Cortex of kidney (tissue), 1 donor: ENCODE measurements around the gene NUDT7.

Experiments used
- DNase-seq: peaks from one replicate; lab custom pipeline; 2025; lab: John Stamatoyannopoulos, UW

The NUDT7 gene

DNA sequence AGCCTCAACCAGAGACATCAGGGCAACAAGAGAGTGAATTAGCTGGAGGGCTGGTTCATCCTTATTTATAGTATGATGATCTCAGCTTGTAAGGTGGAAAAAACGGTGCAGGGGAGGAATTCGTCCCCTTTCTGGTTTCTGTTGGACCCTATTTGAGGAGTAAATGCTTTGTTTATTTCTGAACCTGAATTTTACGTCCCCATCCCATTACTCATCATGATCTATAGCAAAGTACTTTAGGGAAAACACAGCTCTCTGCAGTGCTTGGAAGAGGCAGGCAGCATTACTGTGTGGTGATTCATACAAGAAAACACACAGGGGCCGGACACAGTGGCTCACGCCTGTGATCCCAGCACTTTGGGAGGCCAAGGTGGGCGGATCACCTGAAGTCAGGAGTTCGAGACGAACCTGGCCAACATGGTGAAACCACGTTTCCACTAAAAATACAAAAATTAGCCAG is 58.1 kb downstream of the NUDT7 start:
- DNase-seq, result no peak

DNA sequence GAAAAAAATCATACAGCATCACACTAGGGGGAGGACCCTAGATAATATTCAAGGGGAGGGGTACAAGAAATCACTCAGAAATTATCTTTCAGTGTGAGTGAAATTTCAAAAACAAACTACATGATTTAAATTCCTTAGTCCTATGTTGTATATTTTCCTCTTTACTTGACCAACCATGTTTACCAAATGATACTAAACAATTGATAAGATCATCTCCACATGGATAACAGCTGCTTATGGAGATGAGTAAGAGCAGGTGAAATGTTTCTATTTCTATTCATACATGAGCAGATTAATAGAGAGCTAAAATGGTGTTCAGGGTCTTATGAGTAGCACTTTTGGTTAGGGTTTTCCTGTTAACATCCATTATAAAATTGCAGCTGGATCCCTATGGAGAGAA is 58.8 kb downstream of the NUDT7 start:
- no peak for DNase-seq

DNA sequence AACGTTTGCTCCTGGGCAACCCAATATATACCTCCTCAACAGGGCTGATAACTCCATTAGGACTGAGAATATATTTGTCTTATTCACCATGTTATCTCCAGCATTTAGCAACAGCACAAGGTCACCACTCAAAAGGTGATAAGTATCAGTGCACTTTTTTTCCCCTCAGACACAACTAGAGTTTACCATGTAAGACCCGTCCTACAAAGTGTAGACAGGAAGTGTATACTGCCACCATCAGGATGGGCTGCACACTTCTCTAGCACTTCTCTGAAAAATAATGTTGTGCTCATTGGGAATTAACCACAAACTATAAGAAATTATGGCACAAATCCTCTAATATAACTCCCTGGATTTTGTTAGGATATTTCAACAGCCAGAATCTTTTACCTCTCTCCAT is 60.4 kb downstream of the NUDT7 start:
- DNase-seq, result no peak

DNA sequence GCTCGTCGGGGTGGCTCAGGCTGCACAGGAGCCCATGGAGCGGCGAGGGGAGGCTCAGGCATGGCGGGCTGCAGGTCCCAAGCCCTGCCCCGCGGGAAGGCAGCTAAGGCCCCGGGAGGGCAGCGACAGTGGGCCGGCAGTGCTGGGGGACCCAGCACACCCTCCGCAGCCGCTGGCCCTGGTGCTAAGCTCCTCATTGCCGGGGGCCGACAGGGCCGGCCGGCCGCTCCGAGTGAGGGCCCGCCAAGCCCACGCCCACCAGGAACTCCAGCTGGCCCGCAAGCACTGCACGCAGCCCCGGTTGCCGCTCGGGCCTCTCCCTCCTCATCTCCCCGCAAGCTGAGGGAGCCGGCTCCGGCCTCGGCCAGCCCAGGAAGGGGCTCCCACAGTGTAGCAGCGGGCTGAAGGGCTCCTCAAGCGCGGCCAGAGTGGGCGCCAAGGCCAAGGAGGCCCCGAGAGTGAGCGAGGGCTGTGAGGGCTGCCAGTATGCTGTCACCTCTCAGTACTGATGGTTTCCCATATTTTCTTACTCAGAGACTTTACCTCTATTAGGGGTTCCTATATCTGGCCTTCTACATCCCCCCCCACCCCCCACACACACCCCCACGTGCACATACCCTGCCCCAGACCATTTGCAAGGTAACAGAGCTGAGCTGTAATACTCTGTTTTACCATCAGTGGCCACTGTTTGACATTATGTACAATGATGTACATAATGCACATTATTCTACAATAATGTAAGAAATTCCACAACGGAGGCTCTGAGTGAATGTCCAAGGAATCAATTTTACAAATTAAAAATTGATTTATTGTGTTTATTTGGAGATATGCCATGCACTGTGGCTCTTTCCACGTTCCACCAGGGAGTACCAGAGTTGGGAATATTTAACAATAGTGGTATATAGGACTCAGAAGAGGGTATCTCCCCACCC is 62.4 kb downstream of the NUDT7 start:
- DNase-seq, result no peak

DNA sequence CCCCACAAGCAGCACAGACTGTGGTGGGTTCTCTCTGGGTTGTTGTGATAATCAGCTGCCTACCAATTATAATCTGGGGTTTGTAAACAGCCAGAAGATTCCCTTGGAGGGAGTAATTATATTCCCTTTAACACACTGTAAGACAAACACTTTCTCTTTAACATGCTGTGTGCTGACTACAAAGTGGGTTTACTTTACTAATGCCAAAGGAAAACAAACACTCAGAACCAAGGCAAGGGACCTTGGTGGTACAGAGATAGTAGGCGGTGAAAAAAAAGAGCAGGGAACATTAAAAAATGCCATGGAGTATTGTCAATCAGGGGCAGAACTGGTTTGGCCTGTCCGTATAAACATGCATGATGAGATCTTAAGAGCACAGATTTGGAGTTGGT is 63.1 kb downstream of the NUDT7 start:
- no peak for DNase-seq

DNA sequence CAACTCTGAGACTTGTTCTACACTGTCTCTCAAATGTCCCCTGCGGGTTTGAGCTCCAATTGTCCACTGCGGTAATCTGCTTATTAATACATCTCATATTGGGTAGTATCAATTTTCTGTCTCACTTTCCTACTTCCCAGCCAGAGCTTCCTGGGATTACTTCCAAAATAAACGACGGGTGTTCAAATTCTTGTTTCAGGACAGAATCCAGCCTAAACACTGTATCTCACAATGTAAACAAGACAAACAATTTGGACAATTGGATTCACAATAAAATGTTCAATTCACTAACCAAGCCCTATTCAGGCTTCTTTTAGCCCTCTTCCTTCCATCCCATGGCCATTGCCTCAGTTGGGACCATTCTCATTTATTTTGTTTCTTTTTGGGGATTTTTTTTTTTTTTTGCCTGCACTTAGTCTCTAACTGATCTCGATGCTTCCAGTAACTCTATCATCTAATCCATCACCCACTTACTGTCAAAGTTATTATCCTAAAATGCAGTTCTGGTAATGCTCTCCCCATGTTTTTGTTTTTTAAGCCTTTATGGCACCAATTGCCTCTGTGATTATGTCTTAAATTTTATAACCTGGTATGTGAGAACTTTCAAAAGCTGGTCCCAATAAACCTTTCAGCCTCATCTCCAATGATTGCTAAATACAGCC is 64.0 kb downstream of the NUDT7 start:
- DNase-seq, result no peak

DNA sequence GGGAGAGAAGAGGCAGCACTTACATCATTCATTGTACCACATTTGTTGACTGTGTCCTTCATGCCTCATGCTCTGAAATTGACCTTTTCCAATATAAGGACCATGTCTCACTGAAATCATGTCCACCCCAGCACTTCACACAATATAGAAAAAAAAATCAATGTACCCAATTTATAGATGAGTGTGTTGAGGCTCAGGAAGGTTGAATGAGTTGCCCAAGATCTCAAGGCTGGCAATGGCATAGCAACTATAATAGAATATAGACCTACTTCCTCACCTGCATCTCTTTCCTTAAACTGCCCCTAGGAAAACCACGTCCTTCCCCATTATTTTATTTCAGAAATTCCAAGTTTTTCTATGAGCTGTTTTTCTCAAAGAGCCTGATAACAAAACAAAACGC is 65.1 kb downstream of the NUDT7 start:
- DNase-seq, result no peak

DNA sequence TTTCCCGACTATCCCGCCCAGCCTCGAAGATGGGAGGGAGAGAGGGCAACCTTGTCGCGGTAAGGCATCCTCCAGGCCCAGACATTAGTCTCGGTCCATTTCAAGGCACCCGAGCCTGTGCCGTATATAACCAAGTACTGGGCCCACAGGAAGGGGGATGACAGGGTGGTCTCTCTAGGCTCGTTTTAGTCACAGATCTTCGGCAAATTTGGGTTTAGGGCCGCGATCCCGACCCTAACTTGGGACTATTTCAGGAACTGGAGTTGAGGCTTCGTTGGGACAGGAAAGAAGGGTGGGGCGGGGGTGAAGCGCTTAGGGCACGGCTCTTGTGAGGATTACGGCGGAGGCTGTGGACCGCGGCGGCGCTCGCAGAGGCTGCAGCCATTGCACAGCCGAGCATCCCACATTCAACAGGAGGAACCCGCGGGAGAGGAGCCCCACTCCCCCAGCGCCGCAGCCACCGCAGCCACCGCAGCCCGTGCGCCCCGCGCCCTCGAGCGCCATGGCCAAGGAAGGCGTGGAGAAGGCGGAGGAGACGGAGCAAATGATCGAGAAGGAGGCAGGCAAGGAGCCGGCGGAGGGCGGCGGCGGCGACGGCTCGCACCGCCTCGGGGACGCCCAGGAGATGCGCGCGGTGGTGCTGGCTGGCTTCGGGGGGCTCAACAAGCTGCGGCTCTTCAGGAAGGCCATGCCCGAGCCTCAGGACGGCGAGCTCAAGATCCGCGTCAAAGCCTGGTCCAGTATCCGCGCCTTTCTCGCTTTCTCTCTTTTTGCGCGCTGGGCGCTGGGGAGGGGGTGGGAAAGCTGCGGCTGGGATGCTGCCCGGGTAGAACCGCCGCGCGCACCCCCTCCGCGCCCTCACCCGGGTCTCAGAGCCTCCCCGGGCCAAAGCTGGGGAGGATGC is 66.1 kb downstream of the NUDT7 start, which contains the start of gene VAT1L:
VAT1L (plus strand) TSS at position 384 of the 904 bp plus-strand sequence; CDS start at position 503, 119 bp downstream.
- no peak for DNase-seq

DNA sequence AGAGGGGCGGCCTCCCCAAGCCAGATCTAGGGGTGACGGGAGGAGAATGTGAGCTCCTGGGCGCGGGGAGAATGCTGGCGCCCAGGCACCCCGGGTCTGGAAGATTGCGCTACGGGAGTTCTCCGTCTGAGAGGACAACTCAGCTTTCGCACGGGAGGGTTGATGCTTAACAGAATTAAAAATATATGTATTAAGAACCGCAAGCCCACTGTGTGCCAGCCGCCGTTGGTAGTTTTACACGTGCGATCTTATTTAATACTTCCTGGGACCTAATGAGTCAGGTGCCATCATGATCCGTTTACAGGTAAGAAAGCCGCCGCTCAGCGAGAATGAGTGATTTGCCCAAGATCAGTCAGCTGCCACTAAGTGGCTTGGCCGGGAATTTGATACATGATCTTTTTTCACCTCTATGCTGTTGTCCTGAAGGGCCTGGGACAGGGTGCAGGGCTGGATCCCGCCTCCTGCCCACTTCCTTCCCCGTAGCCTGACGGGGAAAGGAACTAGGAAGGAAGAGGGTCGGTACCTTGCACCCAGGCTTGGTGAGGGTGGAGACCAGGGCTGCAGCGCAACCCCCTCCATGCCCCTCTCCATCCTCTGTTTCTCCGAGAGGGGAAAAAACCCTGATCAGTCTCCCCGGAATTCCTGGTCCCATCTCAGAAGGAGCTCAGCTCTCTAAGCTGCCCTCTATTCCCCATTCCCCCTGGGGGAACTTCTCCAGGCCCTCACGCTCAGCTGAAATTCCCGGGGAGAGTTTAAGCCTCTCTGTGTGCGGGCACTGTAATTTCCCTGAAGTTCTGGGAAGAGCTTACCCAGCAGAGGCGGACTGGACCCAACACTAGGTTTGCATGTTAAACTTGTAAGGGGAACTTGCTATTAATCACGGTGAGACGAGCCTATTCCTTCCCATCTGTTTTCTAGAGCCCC is 67.0 kb downstream of the NUDT7 start:
- no peak for DNase-seq

DNA sequence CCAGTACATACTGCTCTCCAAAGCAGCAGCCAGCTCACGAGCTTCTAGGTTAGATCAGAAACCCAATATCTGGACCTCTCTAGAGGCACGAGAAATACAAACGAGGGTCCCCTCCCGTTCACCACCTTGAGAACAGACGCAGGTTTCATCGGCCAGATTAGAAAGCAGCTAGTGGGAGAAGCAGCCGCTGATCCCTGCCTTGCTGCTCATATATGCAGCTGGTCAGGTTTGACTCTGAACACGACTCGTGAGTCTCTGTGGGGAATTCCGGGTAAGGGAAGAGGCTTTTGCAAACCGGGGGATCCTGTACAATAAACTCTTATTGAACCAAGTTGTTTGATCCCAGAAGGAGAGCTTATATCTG is 67.7 kb downstream of the NUDT7 start:
- DNase-seq, result no peak

DNA sequence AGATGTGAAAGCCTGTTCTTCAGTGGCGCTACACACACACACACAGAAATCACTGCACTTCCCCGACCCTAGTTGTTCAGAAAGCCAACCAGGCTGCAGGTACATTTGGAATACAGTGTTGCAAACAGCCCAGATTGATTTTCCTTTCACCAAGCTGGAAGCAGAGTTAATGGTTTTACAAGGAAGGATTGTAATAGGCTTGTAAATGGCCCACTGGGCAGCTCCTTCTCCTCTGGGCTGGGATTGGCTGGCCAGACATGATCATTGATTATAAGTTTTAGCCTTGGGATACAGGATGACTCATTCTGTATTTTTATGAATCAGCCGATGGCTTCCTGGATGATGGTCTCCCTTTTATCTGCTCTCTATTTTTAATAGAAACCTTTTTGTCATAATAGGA is 68.6 kb downstream of the NUDT7 start:
- DNase-seq, result no peak
